OCI-LY7 (cell line): ENCODE data around the gene WRNIP1. TPM values are rescaled to one million over a fixed set of nuclear protein-coding genes. Genes with fewer than 3 reads are reported as not detected.

Experiments used
- BruUV-seq: library from RNA; stranded (reverse); fragments of 400-500 nt; replicated peaks from 2 replicates; lab custom pipeline; 2021; lab: Mats Ljungman, UMichigan
- CTCF ChIA-PET: fragments of 300-600 bp; sonication (Branson Sonifier 250); formaldehyde crosslinking; loops from one replicate; lab custom pipeline; 2022; ENCODE audit warnings: antibody characterized with exemption; ENCODE audit not compliant: unreplicated experiment; lab: Charles Lee
- POLR2A ChIA-PET: fragments of 300-600 bp; sonication (Branson Sonifier 250); formaldehyde crosslinking; loops from one replicate; lab custom pipeline; 2022; ENCODE audit warnings: antibody characterized with exemption; lab: Charles Lee
- DNase-seq: peaks from one replicate; pipeline ENCODE4 v3.0.0-alpha.2; 2015; ENCODE audit warnings: low spot score
- H2AFZ ChIP-seq: fragments of 200-600 bp; sonication (generic), shearing (Covaris generic); 2 replicates; pipeline ENCODE4 v1.6.1; 2014; ENCODE audit warnings: mild to moderate bottlenecking, antibody characterized with exemption, low read length, moderate library complexity
- H3K27ac ChIP-seq: fragments of 200-600 bp; sonication (generic); 2 replicates; pipeline ENCODE4 v1.5.1; 2014; ENCODE audit warnings: mixed run types, low read depth, mild to moderate bottlenecking, moderate library complexity, low read length, inconsistent platforms; ENCODE audit not compliant: poor library complexity, severe bottlenecking
- H3K36me3 ChIP-seq: fragments of 200-600 bp; sonication (generic); 2 replicates; pipeline ENCODE4 v1.6.1; 2014; ENCODE audit warnings: mild to moderate bottlenecking, antibody characterized with exemption, low read length, moderate library complexity, mixed read lengths; ENCODE audit not compliant: insufficient read depth
- H3K4me1 ChIP-seq: fragments of 200-600 bp; sonication (generic); 2 replicates; pipeline ENCODE4 v1.5.1; 2014; ENCODE audit warnings: mild to moderate bottlenecking, low read length; ENCODE audit not compliant: insufficient read depth, poor library complexity, severe bottlenecking
- H3K4me2 ChIP-seq: fragments of 200-600 bp; sonication (generic); 2 replicates; pipeline ENCODE4 v1.6.1; 2014; ENCODE audit warnings: mild to moderate bottlenecking, low read length
- H3K4me3 ChIP-seq: fragments of 200-600 bp; sonication (generic); 2 replicates; pipeline ENCODE4 v1.5.1; 2014; ENCODE audit warnings: mild to moderate bottlenecking, low read depth, low read length; ENCODE audit not compliant: poor library complexity, severe bottlenecking
- H3K79me2 ChIP-seq: fragments of 200-600 bp; sonication (generic); 2 replicates; pipeline ENCODE4 v1.6.1; 2016; ENCODE audit warnings: low read depth, mild to moderate bottlenecking, low read length, moderate library complexity, mixed read lengths; ENCODE audit not compliant: insufficient read depth
- H3K9me2 ChIP-seq: fragments of 200-600 bp; sonication (generic); 2 replicates; pipeline ENCODE4 v1.6.1; 2016; ENCODE audit warnings: mild to moderate bottlenecking, low read length, mixed read lengths; ENCODE audit not compliant: insufficient read depth
- H3K9me3 ChIP-seq: fragments of 200-600 bp; sonication (generic); 2 replicates; pipeline ENCODE4 v1.6.1; 2014; ENCODE audit warnings: mild to moderate bottlenecking, mixed run types, low read length, mixed read lengths
- H4K20me1 ChIP-seq: fragments of 200-600 bp; sonication (generic); 2 replicates; pipeline ENCODE4 v1.6.1; 2014; ENCODE audit warnings: mild to moderate bottlenecking, antibody characterized with exemption, low read length, moderate library complexity, mixed read lengths; ENCODE audit not compliant: insufficient read depth
- EZH2phosphoT487 ChIP-seq: fragments of 200-600 bp; sonication (generic); IDR thresholded peaks from 2 replicates; pipeline ENCODE4 v1.6.1; 2018; ENCODE audit warnings: low read depth, borderline replicate concordance, mild to moderate bottlenecking, mixed run types, antibody characterized with exemption, low read length, moderate library complexity, mixed read lengths
- intact Hi-C: fragments of 100-400 bp; cut with micrococcal nuclease; formaldehyde crosslinking; loops from one replicate; pipeline ENCODE4 v1.10.0; 2022; ENCODE audit not compliant: unreplicated experiment
- total RNA-seq, 2 experiments: library from RNA; depleted of rRNA in 1 of 2; stranded (reverse); fragments of >200 nt in 1 of 2; shearing (Covaris generic) in 1 of 2; gene quantifications; 2 replicates each; pipeline ENCODE4 v1.2.3, GENCODE V29; 2014 to 2022
- TF ChIP-seq, protein P1 (sequence below): fragments of 200-600 bp; sonication (generic); conservative IDR thresholded peaks from 2 replicates; pipeline ENCODE4 v1.5.1; 2014; ENCODE audit warnings: mild to moderate bottlenecking, antibody characterized with exemption, low read length, moderate library complexity, mixed read lengths

Gene WRNIP1
- total RNA-seq, 2 experiments from 2014 or later: 43.8 to 54.2 TPM

DNA sequence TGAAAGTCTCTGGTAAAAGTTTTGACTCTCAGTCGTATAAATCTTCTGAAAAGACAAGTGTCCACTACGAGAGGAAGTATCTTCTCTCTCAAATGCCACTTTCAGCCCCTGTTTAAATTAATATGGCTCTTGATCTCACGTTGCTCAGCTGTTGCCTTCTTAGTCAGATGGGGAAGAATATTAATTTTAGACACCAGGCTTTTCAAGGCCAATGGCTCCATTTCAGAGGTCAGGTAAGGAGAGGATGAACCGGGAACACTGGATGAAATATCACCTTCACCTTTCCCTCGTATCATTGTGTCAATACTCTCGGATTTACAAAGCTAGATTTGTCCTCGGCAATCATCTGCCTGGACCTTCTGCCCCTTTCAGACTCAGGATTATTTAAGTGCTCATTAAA is 14.4 kb upstream of the WRNIP1 start, which contains the start of gene MYLK4:
MYLK4 (minus strand) TSS at position 91 of the 400 bp plus-strand sequence. CDS start 1,628 bp downstream, outside the sequence.
- H4K20me1 ChIP-seq: no peaks in the 10 kb centered on the region
- POLR2A ChIA-PET: interaction anchor here (1.0 to 2.4 kb wide), 5 partner anchors 7 to 18 kb away, joined by 3 to 11 read pairs (median 5); no protein-coding TSS in a partner anchor
- no peak within 1 kb of the TSS for H3K4me3 ChIP-seq
- H3K79me2 ChIP-seq: no peaks in the 10 kb centered on the region
- intact Hi-C loops: no loop called here
- CTCF ChIA-PET: interaction anchor here (0.7 to 1.7 kb wide), 3 partner anchors 8 to 18 kb away, joined by 3 to 5 read pairs (median 3); no protein-coding TSS in a partner anchor
- BruUV-seq: no TSS peak
- H3K4me1 ChIP-seq: peaks cover 3% of the 10 kb centered on the region
- H2AFZ ChIP-seq: peak within 1 kb of the TSS; percentile 51; the same call in 1 of the 2 replicates
- H3K4me2 ChIP-seq: peak within 1 kb of the TSS; percentile 33; the same call in 1 of the 2 replicates
- no peaks in the 10 kb centered on the region for H3K36me3 ChIP-seq
- H3K9me3 ChIP-seq: no peaks in the 10 kb centered on the region
- H3K27ac ChIP-seq: no peak within 1 kb of the TSS
- no peaks in the 10 kb centered on the region for H3K9me2 ChIP-seq
- no peak for DNase-seq
- no peak for TF ChIP-seq EZH2phosphoT487
- TF ChIP-seq, protein P1, sequence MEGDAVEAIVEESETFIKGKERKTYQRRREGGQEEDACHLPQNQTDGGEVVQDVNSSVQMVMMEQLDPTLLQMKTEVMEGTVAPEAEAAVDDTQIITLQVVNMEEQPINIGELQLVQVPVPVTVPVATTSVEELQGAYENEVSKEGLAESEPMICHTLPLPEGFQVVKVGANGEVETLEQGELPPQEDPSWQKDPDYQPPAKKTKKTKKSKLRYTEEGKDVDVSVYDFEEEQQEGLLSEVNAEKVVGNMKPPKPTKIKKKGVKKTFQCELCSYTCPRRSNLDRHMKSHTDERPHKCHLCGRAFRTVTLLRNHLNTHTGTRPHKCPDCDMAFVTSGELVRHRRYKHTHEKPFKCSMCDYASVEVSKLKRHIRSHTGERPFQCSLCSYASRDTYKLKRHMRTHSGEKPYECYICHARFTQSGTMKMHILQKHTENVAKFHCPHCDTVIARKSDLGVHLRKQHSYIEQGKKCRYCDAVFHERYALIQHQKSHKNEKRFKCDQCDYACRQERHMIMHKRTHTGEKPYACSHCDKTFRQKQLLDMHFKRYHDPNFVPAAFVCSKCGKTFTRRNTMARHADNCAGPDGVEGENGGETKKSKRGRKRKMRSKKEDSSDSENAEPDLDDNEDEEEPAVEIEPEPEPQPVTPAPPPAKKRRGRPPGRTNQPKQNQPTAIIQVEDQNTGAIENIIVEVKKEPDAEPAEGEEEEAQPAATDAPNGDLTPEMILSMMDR: no peak

DNA sequence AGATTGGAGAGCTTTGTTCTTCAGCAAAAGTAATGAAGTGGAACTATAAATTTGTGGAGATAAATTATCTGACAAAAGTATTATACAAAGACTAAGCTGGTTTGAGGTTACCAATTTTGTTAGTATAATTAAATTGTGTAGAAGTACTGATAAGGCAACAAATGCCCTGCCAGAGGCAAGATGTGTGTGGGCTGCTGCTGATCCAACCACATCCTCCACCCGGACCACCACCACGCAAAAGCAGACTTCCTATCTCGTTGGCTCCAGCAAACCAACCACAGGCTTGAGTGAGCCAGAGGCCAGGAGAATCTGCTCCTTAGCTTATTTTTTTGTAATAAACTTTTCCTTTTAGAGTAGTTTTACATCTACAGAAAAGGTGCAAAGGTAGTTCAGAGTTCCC is 13.3 kb upstream of the WRNIP1 start:
- Histone ChIP-seq H3K36me3 (no peaks in the 10 kb centered on the region), H4K20me1 (no peaks in the 10 kb centered on the region), H3K9me3 (no peaks in the 10 kb centered on the region), H2AFZ (no peak overlapping the region), H3K9me2 (no peaks in the 10 kb centered on the region), H3K4me1 (peaks cover 3% of the 10 kb centered on the region), H3K4me2 (no peak overlapping the region), H3K79me2 (no peaks in the 10 kb centered on the region), H3K4me3 (no peak overlapping the region), H3K27ac (no peak overlapping the region)
- TF ChIP-seq, protein P1: no peak
- TF ChIP-seq EZH2phosphoT487: no peak
- DNase-seq: no peak
- ChIA-PET CTCF (no interaction called here), POLR2A (interaction anchor here (1.0 to 2.4 kb wide), 2 partner anchors 9 to 17 kb away, joined by 4 to 11 read pairs; no protein-coding TSS in a partner anchor)
- intact Hi-C loops: loop anchor here (2.0 kb wide), 1 partner anchor 13 kb away; no protein-coding TSS in a partner anchor
- BruUV-seq: no TSS peak

DNA sequence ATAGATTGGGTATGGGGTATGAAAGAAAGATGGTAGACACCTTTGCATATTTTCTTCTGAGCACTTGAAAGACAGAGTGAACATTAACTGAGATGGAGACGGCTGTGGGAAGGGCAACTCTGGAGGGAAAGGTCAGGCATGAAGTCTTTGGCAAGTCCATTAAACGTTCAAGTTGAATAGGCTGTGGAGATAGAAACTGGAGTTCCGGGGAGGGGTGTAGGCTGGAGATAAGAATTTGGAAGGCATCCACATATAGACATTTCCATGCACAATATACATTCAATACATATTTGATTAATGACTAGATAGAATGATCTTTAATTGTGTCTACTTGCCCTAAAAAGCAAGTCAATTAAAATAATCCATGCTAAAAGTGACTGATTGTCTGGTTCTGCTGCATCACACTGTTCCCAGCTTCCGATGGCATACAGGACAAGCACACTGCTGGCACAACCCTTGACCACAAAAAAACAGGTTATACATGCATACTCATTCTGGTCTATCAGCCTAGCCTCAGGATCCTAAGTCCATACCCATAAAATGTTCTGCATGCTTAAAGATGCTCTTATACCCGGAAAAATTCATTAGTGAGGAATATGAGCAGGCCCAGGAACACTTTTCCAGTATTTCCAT is 12.6 kb upstream of the WRNIP1 start:
- CTCF ChIA-PET: no interaction called here
- TF ChIP-seq, protein P1: no peak
- TF ChIP-seq EZH2phosphoT487: no peak
- Histone ChIP-seq H3K27ac (no peak overlapping the region), H3K79me2 (no peaks in the 10 kb centered on the region), H4K20me1 (no peaks in the 10 kb centered on the region), H3K4me1 (peaks cover 3% of the 10 kb centered on the region), H3K4me2 (no peak overlapping the region), H3K9me3 (no peaks in the 10 kb centered on the region), H3K4me3 (no peak overlapping the region), H3K36me3 (no peaks in the 10 kb centered on the region), H3K9me2 (no peaks in the 10 kb centered on the region), H2AFZ (no peak overlapping the region)
- POLR2A ChIA-PET: no interaction called here
- intact Hi-C loops: loop anchor here (2.0 kb wide), 1 partner anchor 14 kb away; no protein-coding TSS in a partner anchor
- no TSS peak for BruUV-seq
- no peak for DNase-seq
